ENCODE measurements around the gene CDH22. TPM values are rescaled to one million over a fixed set of nuclear protein-coding genes. Genes with fewer than 3 reads are reported as not detected.

The CDH22 gene
- total and polyA plus RNA-seq, 2 experiments from 2014 or later: 0.08 to 0.10 TPM

GRCh38 chr20:46194409-46194808 lies 113.9 kb downstream of the CDH22 start:
- DNase-seq (ENCODE audit: low spot score) (no peak), ATAC-seq (no peak)
- Mint-ChIP-seq H3K4me1 (peaks cover 18% of the 10 kb centered on the region), H3K9me3 (no peaks in the 10 kb centered on the region; the same call in 2 of the 3 replicates), H3K27ac (no peak overlapping the region), H3K4me3 (no peak overlapping the region), H3K36me3 (ENCODE audit: low read depth) (no peaks in the 10 kb centered on the region; the same call in 2 of the 3 replicates), H3K27me3 (ENCODE audit: insufficient read depth, low read depth, poor library complexity) (peaks cover 12% of the 10 kb centered on the region)
- Histone ChIP-seq H3K4me1 (ENCODE audit: insufficient read depth) (peaks cover 7% of the 10 kb centered on the region; the same call in 1 of the 2 replicates), H2AFZ (no peak overlapping the region), H3K4me2 (no peak overlapping the region), H3K36me3 (ENCODE audit: insufficient read depth) (no peaks in the 10 kb centered on the region), H4K20me1 (replicated peaks; ENCODE audit: insufficient read depth) (no peaks in the 10 kb centered on the region), H3F3A (replicated peaks; ENCODE audit: low read depth) (no peaks in the 10 kb centered on the region), H3K4me3 (no peak overlapping the region), H3K27me3 (ENCODE audit: insufficient read depth) (peaks cover 1% of the 10 kb centered on the region; the same call in 1 of the 2 replicates), H3K9me2 (ENCODE audit: insufficient read depth) (no peaks in the 10 kb centered on the region), H3K79me2 (replicated peaks; ENCODE audit: insufficient read depth) (no peaks in the 10 kb centered on the region), H3K27ac (ENCODE audit: low read depth) (no peak overlapping the region)
- TF ChIP-seq REST (IDR thresholded peaks at IDR 0.05; ENCODE audit: unreplicated experiment) (no peak), ZNF114 (CRISPR knock-in tag; IDR thresholded peaks at IDR 0.05) (no peak), JUNB (IDR thresholded peaks at IDR 0.05; ENCODE audit: unreplicated experiment) (no peak), ETS1 (IDR thresholded peaks at IDR 0.05) (no peak), STAT1 (IDR thresholded peaks at IDR 0.05; ENCODE audit: unreplicated experiment) (no peak), ZNF331 (CRISPR knock-in tag; IDR thresholded peaks at IDR 0.05; ENCODE audit: low read depth) (no peak), EZH2 (IDR thresholded peaks at IDR 0.05; ENCODE audit: low read depth, unreplicated experiment) (no peak), CTCF (conservative IDR thresholded peaks at IDR 0.05; ENCODE audit: low read depth in 2 of 2) (no peak), CREB1 (CRISPR knock-in tag; IDR thresholded peaks at IDR 0.05; ENCODE audit: low read depth) (no peak), NANOG (IDR thresholded peaks at IDR 0.05; ENCODE audit: borderline replicate concordance) (no peak), EZH2phosphoT487 (IDR thresholded peaks at IDR 0.05; ENCODE audit: unreplicated experiment) (no peak), ZNF462 (CRISPR knock-in tag; IDR thresholded peaks at IDR 0.05) (no peak), POLR2AphosphoS5 (IDR thresholded peaks at IDR 0.05; ENCODE audit: low read depth) (no peak)

All from GM23338 (cell line).